HG02763 (cell line): ENCODE results near the gene LYRM4.

ENCODE experiments used
- ATAC-seq: cut with Tn5 transposase; IDR thresholded peaks from one replicate; pipeline ENCODE4 v1.9.1; 2021; ENCODE audit warnings: mild to moderate bottlenecking, moderate library complexity; ENCODE audit not compliant: unreplicated experiment

Gene LYRM4

GRCh38 chr6:5260661-5261544, at the start of gene LYRM4, which contains the start of gene FARS2:
LYRM4 (minus strand) TSS chr6:5260950; CDS start chr6:5260733, 217 bp downstream.
FARS2 (plus strand) TSS chr6:5261513.
- ATAC-seq = peak; percentile 79

- ATAC-seq = no peak
Measured at GRCh38 chr6:5308066-5308465, 47.3 kb upstream of the LYRM4 start.

GRCh38 chr6:5307058-5307457, 46.3 kb upstream of the LYRM4 start:
- ATAC-seq = no peak

DNA sequence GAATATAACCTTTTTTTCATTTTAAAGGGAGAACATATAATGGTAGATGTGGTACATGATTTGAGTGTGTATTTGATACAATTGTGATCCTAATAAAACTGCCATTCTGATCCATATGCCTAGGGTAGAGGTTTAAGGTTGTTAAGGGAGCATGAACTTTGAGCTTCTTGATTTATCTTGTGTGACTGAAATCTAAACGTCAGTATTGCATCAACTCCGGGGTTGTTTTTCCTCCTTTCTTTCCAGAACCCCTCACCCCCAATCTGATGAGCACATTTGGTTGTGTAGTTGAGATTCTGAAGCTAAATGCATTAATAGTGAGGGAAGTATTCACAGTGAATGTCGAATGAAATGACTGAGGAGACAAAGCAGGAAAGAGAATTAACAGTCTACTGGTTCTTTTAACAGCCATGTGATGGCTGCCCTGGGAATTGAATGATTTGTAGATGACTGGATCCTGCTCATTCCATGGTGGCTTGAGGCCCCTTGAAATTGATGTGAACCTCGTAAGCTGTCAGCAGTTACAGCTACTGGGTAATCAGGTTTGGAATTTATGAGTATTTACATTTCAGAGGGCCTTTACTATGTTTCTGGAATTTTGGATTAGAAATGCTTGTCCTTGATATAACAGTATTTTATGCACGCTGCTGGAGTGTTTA, 45.3 kb upstream of the LYRM4 start:
- no peak for ATAC-seq

DNA sequence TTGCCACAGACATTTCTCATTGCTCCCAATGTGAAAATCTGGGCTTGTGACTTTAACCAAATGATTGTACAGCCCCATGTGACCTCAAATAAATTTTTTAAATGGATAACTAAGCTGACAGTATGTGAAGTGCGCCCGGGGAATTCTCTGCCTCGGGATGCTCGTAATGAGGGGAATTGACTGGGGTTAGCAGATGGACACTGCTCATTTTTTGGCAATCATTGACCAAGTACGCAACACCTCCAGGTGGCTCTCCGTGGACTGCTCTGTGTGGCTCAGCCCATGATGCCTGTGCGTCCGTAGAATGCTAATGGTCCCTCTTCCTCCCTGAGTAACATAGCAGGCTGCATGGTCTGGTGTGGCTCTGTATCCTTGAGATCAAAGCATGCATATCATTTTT, 42.9 kb upstream of the LYRM4 start:
- ATAC-seq = no peak

DNA sequence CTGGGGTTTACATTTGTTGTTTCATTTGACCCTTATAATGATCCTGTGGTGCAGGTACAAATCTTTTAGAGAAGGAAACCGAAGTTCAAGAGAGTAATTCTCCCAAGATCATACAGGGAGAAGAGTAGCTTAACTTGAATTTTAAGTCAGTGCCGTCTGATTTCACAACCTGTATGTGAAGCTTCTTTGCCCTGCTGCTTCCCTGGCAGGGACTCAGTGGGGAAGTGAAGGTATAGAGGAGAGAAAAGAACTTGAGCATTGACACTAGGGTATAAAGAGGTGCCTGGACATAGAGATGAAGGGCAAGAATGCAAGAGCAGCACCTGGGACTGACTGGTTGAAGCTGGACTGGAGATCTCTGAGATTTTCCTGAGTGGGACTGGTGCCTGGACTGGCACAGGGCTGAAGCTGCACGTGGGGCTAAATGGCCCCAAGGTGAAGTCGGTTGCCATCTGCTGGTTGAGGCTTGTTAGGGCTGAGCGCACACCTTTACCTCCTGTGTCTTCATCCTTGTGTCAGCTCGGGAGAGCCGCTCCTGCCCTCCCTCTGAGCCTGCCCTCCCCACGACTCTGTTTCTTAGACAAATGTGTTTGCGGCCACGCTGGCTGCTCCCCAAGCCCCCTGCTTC, 42.4 kb upstream of the LYRM4 start:
- ATAC-seq = peak; percentile 77

- ATAC-seq = peak; percentile 77
Measured at GRCh38 chr6:5302220-5302946, 41.6 kb upstream of the LYRM4 start.

DNA sequence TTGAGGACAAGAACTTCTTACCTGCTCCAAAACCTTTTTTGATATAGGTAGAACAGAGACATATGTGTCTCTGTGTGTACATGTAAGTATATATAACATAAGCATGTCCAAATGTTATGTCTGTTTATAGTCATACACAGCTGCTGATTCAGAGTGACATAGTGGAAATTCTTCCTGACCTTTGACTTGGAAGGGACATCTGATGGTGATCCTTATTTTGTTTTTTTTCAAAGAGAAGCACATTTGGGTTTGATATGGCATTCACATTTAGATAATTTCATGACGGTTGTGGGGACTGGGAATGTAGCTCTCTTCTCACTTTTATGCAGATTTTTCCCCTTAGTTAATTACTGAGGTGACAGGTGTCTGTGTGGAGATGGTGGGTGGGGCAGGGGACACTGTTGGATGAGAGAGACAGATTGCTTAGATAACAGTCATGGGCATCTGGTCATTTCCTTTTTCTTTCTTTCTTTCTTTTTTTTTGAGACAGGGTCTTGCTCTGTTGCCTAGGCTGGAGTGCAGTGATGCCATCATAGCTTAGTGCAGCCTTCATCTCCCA, 39.5 kb upstream of the LYRM4 start:
- no peak for ATAC-seq

GRCh38 chr6:5295623-5296022, 34.9 kb upstream of the LYRM4 start:
- ATAC-seq = no peak

GRCh38 chr6:5294392-5295211, 33.9 kb upstream of the LYRM4 start:
- no peak for ATAC-seq

DNA sequence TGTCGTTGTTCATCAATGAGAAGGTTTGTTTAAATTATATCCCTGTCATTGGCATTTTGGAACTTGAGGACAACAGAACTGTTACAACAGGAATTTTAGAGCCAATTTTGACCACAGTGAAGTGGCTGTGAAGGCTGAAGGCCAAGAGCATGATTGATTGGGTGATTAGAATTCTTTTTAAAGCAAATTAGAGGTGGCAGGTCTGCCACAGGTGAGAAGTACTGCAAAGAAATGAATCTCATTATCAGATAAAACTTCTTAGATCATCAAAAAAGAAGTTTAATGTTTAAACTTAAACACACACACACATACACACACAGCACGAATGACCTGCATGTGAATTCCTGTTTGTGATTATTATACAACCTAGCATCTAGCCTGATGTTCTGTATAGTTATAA, 32.9 kb upstream of the LYRM4 start:
- ATAC-seq = no peak

DNA sequence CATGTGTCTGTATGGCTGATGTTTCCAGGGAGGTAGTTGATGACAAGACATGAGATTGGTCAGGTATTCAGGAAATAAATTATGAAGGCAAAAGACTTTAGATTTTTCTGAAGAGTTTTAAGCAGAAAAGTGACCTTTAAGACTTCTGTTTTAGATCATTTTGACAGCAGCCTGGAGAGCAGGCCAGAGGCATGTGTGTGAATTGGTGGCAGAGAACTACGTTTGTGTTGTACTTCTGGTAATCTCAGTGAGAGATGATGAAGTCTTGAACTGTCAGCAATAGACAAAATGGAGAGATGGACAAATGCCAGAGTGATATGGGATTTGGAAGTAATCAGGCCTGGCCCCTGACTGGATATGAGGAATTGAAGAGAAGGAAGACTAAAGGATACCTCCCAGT, 31.4 kb upstream of the LYRM4 start:
- no peak for ATAC-seq

- ATAC-seq = no peak
Measured at GRCh38 chr6:5290500-5290899, 29.8 kb upstream of the LYRM4 start.

DNA sequence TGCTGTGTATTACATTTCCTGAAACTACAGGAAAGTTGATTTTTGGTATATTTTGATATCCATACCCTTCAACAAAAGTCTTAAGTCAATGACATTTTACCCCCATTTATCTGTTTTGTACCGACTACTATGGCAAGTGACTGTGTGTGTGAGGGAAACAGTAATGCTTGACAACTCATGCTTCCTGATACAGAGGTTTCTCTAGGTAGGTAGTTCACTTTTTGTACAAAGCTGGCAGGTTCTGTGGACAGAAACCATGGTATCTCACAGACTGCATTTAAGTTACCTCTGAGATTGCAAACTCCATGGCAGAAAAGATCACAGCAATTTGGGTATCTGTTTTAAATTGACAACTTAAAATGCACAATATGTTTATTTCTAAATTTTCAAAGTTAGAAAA, 29.3 kb upstream of the LYRM4 start:
- no peak for ATAC-seq

GRCh38 chr6:5287966-5288297, 27.2 kb upstream of the LYRM4 start:
- no peak for ATAC-seq

DNA sequence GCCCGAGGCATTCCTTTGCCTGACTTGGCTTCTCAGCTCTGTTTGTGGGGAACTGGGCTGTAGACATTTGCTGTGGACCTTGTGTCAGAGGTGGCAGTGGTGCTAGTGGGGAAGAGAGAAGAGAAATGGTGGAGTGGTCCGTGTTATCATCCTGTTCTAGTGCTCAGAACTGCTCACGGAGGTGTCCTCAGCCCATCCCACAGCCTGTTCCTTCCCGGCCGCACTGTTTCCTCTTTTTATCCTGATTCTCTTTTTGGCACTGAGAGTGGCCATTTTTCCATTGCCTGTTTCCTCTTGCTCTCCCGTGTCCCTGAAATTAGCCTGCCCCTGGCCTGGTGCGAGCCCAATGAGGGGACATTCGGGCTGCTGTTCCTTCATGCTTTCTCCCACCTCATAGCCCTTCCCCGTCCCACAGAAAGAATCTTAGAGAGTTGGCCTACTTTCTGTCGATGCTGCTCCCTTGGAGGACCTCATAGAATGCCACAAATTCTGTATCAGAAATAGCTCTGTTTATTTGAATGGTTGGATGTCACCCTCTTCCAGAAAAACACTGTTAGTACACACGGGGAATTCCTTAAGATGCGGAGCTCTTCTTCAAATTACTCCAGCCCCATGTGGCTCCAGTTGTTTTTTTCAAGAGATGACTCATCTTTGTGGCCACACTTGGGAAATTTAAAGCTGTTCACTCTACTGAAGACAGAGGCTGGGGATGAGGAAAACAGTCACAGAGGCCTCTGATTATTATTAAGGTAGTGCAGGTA, 26.6 kb upstream of the LYRM4 start:
- no peak for ATAC-seq

DNA sequence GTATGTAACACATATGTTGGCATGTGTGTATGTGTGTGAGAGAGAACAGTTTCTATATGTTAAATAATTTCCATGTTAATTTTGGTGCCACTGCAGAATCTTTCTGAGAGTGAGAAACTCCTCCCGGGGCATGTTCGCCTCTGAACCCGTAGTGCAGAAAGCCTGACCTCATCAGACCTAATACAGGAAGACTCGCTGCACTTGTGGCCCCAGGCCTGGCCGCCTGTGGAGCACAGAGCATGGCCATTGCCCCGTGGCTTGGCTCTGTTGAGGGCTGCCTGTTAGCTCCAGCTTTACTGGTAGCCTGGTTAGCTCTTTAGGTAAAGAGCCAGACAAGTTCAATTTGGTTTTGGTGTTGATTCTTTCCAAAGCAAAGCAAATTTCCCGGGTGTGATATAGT, 26.0 kb upstream of the LYRM4 start:
- ATAC-seq = no peak

GRCh38 chr6:5285526-5285925, 24.8 kb upstream of the LYRM4 start:
- no peak for ATAC-seq

GRCh38 chr6:5285081-5285480, 24.3 kb upstream of the LYRM4 start:
- ATAC-seq = no peak
